ENCODE measurements around the gene PCCA.
"Not testable (repeated sequence)": the region's sequence is repeated elsewhere in the genome, so short reads cannot be mapped to it uniquely, and the experiment has no call there.

The PCCA gene

DNA sequence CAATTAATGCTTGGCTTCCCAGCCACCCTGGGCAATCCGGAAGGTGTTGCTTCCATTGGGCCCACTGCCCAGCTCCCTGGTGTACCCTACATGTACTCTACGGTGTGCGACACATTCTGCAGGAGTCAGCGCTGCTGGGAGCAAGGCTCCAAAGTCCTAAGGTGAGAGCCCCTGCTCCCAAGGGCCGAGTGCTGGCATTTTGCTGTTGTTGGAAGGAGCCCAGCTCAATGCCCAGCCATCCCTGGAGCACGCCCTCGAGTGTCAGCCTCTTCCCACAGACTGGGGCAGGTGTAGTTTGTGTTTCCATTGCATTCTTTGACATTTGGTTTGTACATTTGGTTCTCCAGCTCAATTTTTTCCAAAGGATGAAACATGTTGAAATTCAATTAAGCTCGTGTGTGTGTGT lies 435.1 kb downstream of the PCCA start:
- no peak for DNase-seq (ENCODE audit: extremely low read depth, low read depth)
- no peak overlapping the region for H3K4me3 ChIP-seq (replicated peaks; ENCODE audit: low read depth, low read length)
- no peak for TF ChIP-seq CTCF (IDR thresholded peaks at IDR 0.05; ENCODE audit: low read depth, low read length, missing control alignments)

DNA sequence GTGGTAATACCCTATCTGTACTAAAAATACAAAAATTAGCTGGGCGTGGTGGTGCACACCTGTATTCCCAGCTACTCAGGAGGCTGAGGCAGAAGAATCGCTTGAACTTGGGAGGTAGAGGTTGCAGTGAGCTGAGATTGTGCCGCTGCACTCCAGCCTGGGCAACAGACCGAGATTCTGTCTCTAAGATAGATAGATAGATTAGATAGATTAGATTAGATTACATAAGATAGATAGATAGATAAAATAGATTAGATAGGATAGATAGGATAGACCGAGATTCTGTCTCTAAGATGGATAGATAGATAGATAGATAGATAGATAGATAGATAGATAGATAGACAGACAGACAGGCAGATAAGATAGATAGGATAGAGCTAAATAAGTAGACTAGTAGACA lies 435.8 kb downstream of the PCCA start:
- DNase-seq (ENCODE audit: extremely low read depth, low read depth); H3K4me3 ChIP-seq (replicated peaks; ENCODE audit: low read depth, low read length): not testable (repeated sequence)

DNA sequence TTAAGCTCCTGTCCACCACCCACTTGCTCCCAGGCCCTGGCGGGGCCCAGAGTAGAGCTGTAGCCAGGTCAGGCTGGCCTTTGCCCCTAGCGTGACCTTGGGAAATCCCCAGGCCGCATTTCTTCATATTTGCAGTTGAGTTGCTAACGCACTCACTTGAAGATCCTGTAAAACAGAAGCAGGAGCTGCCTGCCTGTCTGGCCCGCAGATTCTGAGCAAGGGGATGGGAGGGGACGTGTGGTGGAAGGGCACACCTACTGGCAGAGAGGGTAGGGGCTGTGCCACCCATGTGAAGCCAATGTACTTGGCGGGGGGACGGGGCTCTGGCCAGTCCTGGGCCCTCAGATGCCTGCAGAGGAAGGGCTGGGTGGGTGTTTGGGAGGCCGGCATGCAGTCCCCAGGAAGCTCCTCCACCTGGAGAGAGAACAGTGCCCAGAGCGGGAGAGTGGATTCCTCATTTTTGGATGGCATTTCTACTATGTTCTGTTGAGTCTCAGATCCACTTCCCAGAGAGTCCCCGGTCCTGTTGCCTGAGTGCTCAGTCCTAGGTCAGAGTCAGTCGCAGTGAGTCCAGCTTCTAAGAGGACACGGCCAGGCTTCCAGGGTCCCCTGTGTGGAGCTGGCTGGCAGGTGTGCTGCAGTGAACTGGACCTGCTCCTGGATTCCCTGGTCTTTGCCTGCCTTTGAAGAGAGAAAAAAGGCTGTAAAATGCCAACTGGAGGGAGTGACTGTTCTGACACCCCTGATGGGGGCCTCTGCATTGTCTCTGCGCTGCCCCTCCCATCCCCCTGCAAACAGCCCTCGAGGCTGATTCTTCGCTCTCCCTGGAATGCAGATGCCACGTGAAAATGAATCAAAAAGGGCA lies 436.8 kb downstream of the PCCA start:
- no peak overlapping the region for H3K4me3 ChIP-seq (replicated peaks; ENCODE audit: low read depth, low read length)
- no peak for TF ChIP-seq CTCF (IDR thresholded peaks at IDR 0.05; ENCODE audit: low read depth, low read length, missing control alignments)
- DNase-seq (ENCODE audit: extremely low read depth, low read depth), result no peak

DNA sequence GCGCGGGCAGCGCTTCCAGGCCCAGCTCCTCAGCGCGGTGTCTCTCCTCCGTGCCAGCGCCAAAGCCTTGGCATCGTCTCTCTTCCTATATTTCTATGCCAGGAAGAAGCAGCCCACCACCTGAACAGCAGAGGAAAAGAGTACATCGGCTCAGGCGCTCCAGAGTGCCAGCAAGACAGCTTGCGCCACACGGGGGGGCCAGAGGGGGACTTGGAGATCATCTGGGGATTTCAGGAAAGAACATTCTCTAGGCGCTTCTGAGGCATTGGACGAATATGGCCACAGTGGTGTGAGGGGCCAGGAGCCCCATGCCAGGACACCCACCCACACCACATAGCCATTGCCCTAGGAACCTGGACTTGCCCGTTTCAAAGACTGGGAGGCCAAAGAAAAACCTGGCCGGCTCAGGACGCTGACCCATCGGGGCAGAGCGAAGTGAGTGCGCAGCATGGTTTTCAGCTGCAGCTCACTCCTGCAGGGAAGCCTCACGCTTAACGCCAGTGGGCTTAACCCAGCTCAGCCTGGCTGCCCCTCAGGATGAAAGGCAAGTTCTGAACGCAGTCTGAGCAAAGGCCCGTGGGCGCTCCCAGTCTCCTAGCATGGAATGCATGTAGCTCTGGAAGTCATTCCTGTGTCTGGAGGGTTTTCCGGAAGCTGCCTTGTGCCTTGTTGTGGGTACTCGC lies 437.6 kb downstream of the PCCA start:
- no peak for TF ChIP-seq CTCF (IDR thresholded peaks at IDR 0.05; ENCODE audit: low read depth, low read length, missing control alignments)
- no peak for DNase-seq (ENCODE audit: extremely low read depth, low read depth)
- no peak overlapping the region for H3K4me3 ChIP-seq (replicated peaks; ENCODE audit: low read depth, low read length)

GRCh38 chr13:100527644-100528043 lies 438.8 kb downstream of the PCCA start:
- no peak for DNase-seq (ENCODE audit: extremely low read depth, low read depth)
- no peak overlapping the region for H3K4me3 ChIP-seq (replicated peaks; ENCODE audit: low read depth, low read length)
- TF ChIP-seq CTCF (IDR thresholded peaks at IDR 0.05; ENCODE audit: low read depth, low read length, missing control alignments), result no peak

GRCh38 chr13:100528353-100528752 lies 439.5 kb downstream of the PCCA start:
- no peak for DNase-seq (ENCODE audit: extremely low read depth, low read depth)
- no peak overlapping the region for H3K4me3 ChIP-seq (replicated peaks; ENCODE audit: low read depth, low read length)
- TF ChIP-seq CTCF (IDR thresholded peaks at IDR 0.05; ENCODE audit: low read depth, low read length, missing control alignments), result no peak

GRCh38 chr13:100528820-100529219 lies 439.9 kb downstream of the PCCA start:
- no peak overlapping the region for H3K4me3 ChIP-seq (replicated peaks; ENCODE audit: low read depth, low read length)
- TF ChIP-seq CTCF (IDR thresholded peaks at IDR 0.05; ENCODE audit: low read depth, low read length, missing control alignments), result no peak
- no peak for DNase-seq (ENCODE audit: extremely low read depth, low read depth)
